Activated CD8-positive, alpha-beta memory T cell treated with anti-CD3 and anti-CD28 coated beads for 48 hours (primary cell): ENCODE results near the gene AFTPH.
"Not testable (repeated sequence)": the region's sequence is repeated elsewhere in the genome, so short reads cannot be mapped to it uniquely, and the experiment has no call there.

Experiments
- DNase-seq, 3 experiments: peaks; one replicate each; pipeline ENCODE4 v3.0.0-alpha.2; 2020; ENCODE audit warnings: low read depth in 2 of 3, low spot score in 2 of 3

AFTPH gene

DNA sequence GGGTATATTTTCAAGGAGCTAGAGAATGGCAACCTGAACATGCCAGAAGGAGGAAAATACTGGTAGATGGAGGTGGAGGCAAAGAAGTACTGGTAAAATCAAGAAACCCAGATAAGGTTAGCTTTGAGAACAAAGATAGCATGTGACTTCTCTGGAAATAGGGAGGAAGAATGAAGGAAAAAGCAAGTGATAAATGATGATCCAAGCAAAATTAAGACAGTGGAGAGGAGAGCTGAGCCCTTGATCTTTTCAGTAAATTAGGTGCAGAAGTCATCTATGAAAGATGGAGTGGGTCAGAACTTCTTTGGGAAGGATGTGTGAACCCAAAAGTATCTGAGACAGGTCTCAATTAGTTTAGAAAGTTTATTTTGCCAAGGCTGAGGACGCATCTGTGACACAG, 25.7 kb upstream of the AFTPH start:
- DNase-seq = no peak

DNA sequence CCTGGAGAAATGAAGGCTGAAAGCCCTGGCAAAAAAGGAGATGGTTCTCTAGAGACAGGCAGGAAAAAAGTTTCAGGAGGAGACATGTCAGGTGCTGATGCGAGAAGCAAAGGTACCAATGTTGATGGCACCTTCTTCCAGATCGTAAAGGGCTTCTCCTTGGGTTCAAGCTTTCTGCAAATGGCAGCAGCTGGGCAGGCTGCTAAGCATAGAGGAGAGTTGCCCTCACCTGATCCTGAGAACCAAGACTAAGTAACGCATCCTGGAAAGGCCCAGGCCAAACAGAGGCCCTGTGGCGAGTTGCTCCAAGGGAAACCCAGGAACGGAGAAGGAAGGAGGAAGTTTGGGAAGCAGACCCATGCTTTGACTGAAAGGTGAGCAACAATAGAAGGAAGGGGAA, 23.6 kb upstream of the AFTPH start:
- no peak for DNase-seq

DNA sequence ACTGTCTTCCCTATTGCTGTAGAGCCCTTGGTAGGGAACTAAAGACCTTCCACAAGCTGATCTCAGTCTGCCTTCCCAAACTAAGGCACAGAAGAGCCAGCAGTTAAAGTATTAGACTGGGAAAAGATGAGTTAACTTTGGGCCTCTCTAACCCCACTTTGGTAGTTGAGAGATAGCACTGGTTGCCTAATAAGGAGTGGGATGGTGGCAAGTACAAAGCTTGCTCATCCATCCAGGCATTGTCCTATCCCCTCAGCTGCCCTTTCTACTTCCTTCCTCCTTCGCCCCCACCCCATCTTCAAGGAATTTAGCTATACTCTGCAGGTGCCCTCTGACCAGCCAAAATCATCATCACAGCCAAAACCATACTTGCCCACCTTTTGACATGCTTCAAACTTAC, 22.2 kb upstream of the AFTPH start:
- DNase-seq = no peak

DNA sequence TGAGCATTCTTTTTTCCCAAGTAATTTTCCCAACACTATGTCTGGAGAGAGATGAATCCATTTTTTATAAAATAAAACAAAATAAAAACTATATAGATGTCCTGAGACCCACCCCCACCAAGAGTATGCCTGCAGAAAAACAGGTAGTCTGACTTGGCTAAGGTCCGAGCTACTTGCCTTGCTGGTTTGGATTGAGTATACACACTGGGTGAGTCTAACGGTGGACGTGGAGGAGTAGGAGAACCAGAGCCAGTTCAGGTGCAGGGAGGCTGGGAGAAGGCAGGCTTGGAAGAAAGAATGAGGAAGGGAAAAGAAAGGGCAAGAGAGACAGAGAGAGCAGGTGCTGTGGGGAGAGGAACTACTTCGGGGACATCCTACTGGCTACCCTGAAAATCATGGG, 21.3 kb upstream of the AFTPH start:
- DNase-seq = no peak

DNA sequence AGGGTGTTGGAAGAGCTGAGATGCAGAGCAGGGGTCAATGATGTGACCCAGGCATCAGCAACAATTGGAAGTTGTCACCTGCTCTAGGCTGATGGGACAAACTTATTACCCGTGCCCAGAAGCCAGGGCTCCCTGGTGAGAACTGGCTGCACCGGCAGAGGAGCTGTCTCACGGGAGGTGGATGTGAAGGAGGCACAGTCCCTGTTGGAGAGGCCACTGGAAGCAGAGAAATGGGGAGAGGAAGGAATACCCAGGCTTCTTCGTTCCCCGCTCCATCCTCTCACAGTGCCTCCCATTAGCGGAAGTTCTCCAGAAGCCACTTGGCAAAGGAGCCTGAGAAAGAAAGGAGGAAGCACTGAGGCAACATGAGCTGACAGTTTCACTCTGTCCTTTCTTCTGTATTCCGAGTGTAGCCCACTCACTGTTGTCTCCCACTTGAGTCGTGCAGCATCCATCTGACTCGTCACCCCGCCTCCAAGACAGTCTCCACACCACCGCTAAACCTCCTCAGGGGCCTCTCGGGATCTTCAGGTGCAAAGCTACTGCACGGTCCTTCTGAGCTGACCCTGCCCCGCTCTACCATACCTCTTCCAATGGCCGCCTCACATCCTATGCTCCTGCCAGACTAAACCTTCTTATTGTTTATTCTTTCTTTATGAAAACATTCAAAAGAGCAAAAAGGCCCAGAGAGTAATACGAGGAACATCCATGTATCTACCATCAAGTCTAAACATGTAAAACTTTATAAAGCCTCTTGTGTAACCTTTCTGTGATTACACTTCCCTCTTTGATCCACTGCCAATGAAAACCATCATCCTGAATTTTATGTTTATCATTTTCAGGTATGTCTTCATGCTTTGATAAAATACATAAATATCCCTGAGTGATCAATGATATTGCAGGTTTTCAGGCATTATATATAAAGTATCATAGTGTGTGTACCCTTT, 19.1 kb upstream of the AFTPH start:
- DNase-seq = no peak

DNA sequence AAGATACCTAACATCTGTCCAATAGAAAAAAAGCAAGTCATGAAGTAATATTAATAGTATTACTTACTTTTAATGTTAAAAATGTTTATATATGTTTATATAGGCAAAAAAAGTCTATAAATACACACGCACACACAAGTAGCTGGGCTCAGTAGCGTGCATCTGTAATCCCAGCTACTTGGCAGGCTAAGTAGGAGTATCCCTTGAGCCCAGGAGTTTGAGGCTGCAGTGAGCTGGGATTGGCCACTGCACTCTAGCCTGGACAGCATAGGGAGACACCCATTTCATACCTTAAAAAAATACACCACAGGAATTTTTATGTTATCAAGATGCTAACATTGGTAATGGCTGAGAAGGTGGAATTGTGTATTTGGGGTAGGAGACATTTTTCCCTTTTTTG, 17.4 kb upstream of the AFTPH start:
- DNase-seq = no peak

DNA sequence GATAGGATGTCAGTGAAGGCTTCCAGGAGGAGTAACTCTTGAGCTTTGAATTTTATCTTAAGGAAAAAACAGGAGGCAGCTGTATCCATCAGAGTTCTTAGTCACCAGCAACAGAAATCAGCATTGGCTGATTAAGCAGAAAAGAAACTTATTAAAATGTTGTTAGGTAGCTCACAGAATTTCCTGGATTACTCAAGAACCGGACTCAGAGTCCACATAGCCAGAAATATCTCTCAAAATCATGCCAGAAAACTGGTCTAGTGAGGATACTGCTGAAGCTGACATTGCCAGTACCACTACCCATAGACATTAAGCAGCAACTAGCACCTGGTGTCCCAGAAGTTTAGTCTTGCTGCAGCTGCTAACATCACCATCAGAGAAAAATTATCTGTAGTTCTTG, 10.1 kb upstream of the AFTPH start:
- no peak for DNase-seq

DNA sequence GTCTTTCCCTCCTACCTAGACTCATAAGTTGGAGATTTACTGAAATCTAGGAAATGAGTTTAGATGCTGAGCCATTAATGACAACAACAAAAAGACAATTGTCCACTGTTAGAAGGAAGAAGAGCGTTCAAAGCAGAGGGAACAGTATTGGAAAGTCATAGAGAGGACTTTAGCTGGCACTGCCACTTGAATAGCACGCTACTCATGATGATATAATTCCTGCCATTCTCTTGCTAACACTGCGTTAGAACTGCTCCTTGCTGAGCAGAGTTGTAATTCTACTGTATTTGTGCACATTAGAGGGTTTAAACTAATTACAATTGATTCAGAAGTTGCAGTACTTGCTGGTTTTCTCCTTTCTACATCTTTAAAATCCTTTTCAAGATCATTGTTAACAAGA, 9.0 kb upstream of the AFTPH start:
- DNase-seq = no peak

DNA sequence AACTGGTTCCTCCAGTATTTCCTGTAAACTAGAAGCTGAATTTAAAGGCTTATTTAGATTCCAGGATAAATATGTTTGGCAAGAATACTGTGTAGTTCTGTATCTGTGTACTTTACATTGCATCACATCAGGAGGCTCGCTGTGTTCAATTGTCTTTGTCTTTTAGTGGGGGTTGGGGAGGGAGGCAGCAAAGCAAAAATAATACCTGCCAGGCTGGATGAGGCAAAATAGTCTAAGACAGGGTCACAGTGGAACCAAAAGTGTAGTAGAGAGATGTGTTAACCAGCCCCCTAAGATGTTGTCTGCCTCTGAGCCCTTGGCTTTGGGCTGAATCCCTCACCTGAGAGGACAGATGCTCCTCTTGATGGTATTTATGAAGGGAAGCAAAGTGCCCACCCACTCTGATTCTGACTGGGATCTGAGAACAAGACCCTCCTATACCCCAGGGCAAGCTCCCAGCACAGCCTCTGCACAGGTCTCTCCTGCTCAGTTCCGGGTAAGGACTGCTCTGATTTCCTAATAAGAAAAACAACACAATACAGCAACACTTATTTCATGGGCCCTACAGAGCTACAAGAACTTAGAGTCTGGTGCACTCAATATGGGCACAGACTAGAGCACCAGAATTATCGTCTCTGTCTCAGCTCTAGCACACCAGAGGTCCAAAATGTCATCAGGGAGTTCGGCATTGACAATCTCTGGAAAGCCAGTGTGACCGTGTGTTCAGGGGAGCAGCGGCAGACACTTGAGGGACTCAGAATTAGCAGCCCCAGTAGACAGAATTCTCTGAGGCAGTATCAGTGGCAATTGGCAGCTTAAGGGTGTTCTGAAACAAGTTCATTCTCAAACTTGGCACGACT, 7.2 kb upstream of the AFTPH start:
- DNase-seq = no peak

DNA sequence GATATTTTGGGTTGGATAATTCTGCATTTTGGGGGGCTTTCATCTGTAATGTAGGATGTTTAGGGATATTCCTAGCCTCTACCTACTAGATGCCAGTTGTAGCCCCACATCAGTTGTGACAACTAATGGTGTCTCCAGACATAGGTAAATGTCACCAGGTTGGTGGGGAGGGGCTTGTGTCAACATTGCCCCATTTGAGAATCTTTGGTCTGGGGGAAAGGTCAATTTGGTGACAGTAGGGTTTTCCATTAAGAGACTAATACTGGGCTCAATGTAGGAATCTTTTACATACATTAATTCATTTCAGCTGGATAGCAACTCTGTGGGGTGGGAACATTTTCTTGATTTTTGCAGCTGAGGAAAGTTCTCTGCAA, 6.6 kb upstream of the AFTPH start:
- DNase-seq = no peak

DNA sequence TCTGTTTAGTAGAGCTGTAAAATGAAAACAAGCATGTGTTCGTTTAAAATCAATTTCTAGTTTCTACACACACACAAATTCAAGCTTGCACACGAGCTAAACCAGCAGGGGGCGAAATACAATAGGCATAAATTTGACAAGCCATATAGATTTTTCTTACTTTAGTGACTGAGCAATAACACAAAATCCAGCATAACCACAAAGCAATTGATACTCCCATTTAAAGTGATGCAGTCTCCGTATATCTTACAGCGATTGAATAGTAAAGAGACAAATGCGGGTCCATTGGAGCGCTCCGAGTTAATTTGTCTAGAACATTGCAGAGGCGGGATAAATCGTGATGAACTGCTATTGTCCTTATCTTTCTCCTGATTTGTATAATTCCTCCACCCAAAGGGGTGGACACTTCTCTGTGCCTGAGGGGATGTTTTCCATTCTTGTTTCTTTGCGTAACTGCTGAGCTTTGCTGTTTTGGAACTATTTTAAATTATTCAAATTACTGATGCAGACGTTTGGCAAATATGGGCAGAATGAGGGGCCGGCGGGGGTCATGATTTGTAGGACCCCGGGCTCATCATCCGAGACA, 1.2 kb upstream of the AFTPH start:
- DNase-seq = peak; percentile 13 to 44 (median 13)

DNA sequence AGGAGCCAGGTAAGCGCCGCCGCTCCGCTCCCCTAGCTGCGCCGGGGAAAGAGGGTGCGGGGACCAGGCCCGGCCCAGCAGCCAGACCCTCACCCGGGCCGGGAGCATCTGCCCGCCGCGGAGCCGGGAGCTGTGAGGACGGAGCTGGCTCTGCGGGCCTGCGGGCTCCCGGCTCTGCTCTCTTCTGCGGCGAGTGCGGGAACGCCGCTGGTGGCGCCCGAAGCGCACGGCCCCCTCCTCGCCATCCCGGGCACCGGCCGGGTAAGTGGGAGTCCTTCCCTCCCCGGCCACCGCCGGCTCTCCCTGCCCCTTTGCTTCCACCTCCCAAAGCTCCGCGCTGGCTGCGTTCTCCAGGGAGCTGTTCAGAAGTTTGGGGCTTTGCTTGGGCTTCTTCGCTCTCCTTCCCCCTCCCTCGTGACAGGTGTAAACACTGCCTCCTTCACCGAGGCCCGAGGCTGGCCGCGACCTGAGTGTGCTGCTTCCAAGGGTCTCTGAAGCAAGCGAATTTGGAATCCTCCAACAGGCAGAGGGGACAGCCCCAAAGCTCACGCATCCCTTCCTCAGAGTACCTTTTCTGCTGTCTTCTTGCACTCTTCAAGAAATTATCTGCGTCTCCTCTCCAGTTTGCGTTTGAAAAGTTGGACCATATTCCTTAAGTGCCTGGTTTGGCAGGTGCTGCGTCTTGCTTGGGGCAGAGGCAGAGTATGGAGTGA, 632 bp downstream of the AFTPH start:
- DNase-seq = peak; percentile 2 to 17 (median 13)

DNA sequence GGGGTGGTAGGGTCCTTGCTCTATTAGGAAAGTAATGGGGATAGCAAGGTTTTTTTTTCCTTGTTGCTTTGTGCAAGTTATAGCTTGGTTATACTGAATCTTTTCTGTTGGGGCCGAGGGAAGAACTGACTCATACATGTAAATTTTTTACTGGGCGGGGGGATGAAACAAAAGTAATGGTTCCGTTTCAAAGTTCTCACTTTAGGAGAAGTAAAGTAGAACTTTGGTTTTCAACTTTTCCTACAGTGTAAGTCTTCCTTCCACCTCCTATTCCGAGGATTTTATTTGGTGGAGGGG, 1.1 kb downstream of the AFTPH start:
- DNase-seq = peak in 1 of 3 experiments; percentile 3

DNA sequence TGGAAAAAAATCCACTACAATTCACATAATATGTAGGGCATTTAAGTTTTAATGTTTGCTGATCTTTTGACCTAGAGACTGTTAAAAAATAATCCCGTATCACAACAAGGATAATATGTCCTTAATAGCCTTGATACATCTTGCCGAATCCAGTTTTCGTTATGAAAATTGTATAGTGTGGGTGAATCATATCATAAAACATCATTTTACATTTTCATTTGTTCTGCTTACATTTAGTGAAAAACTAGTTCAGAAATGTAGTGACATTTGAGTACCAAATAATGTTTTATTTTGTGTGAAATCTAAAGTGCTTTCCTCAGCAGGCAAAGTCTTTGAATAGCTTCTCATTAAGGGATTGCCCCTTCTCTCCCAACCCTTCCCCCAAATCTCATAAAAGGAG, 1.9 kb downstream of the AFTPH start:
- no peak for DNase-seq

DNA sequence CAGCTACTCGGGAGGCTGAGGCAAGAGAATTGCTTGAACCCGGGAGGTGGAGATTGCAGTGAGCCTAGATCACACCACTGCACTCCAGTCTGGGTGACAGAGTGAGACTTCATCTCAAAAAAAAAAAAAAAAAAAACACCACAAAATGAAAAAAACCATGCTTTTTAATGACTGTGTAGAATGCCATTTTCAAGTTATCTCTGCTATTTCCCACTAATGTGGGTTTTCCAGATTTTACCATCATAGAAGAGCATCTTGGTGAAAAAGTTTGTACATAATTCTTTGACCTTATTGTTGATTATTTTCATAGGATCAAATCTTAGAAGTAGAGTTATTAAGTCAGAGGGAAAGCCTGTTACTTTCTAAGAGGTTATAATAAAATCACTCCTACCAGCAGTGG, 6.8 kb downstream of the AFTPH start:
- DNase-seq = not testable (repeated sequence)

DNA sequence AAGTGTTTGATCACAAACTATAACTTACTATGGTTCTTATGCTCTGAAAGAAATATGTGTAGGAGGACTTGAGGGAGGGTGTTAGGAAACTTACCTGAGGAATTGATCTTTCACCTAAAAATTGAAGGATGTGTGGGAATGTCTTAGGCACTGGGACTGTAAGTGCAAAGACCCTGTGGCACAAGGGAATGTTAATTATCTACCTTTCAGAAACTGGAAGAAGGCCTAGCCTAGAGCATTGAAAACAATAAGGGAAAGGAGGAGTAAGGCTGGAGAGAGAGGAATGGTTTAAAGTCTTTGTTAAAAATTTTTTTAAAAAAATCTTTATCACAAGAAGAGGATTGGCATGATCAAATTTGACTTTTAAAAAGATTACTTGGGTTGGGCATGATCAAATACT, 7.9 kb downstream of the AFTPH start:
- no peak for DNase-seq

DNA sequence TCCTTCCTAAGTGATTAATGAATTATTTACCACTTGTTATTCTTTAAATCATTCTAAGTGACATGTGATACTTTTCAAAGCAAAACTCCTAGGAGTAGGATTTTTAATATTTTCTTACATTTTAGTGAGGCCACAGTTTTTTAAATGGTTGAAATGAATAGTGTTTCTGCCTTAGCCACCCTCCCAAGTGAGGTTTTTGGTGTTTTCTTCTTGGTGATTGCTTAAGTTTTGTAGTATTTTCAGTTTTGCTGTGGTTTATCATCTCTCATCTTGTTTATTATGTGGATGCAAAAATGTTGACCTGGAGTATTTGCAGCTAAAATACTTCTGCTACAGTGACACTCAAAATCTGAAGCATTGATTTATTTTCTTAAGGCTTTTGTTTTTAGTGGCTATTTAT, 9.8 kb downstream of the AFTPH start:
- no peak for DNase-seq

DNA sequence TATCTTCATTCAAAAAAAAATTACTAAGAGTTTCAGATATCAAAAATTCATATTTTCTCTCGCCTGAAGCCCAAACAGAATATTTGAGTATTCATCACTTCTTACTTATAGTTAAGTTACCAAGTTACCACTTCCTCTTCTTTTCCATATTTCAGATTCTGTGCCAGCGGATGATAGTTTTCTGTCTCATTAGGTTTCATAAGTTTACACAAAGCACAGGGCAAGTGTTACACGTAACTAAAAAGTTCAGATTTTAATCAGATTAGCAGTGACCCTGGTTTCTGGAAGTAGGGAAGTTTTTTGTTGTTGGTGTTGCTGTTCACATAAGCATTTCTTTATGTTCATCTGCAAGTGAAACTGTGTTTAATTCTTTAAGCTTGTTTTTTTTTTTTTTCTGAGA, 10.2 kb downstream of the AFTPH start:
- DNase-seq = no peak

DNA sequence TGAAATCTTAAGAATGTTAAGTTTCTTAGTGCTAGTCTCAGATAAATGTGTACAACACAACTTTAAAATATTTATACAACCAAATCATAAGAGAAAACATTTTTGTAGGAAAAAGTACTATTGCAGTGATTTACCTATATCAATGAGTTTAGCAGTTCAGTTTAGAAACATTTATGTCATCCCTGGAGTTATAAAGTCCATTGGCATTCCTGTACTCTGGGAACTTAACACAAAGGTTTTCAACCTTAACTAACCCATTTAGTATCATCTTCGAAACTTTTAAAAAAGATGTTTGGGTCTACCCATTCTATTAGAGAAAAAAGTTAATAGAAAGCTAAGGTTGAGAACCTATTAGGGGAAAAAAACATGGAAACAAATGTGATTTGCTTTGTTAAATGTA, 10.9 kb downstream of the AFTPH start:
- DNase-seq = no peak

DNA sequence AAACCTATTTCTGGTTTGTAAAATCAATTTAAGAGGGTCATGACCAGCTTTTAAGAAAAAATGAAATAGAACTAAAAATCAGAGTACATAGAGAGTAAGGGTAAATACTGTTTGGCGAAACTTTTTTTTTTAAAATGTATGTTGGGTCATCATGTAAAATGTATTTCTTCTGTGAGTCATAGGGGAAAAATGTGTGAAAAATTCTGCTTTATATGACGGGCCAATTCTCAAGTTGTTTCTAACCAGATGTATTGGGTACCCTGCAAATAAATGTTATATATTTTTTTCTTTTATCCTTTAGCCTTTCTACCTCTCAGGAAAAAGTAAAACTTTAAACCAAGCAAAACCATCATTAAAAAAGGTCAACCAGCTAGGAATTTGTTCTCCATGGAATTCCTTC, 13.9 kb downstream of the AFTPH start:
- DNase-seq = no peak

DNA sequence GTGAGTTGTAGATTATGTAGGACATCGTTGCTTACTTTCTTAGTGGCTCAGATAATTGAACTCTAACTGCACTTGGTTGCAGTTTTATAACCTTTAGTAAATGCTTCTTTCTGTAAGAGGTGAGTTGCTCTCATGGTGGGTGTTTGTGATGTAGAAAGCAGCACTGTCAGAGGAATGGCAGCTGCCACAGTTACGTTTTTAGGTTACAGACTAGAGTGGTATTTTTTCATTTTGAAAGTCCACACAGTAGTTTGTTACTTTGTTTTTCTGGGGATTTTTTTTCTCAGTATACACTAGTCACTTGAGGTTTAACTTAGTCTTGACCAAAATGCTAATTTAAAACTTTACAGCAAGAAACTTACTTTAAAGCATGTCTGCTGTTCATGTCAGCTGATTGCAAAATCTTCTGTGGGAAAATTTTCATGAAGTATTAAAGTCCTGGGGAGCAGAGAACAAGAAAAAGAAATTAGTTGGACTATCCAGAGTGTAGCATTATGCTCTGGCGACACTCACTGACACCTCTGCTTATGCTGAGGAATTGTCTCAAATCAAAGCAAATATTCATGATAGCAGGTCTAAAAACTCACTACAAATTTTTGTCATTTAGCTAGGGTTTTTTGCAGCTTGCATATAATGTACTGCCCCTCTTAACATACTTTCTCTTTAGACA, 14.8 kb downstream of the AFTPH start:
- DNase-seq = no peak
